ENCODE results near the gene KRT4. TPM values are rescaled to one million over a fixed set of nuclear protein-coding genes. Genes with fewer than 3 reads are reported as not detected.

The KRT4 gene
- total RNA-seq, 2 experiments from 2014 or later, result not detected

- intact Hi-C loops (cut with DNase I, micrococcal nuclease), result no loop called here
- Mint-ChIP-seq H3K4me1 (ENCODE audit: low read depth) (peaks cover 8% of the 10 kb centered on the region), H3K27me3 (no peaks in the 10 kb centered on the region), H3K36me3 (ENCODE audit: low read depth) (no peaks in the 10 kb centered on the region), H3K27ac (no peak overlapping the region), H3K9me3 (no peaks in the 10 kb centered on the region), H3K4me3 (no peak overlapping the region)
- ChIA-PET POLR2A (no interaction called here), CTCF (no interaction called here)
- peaks cover 0 to under 1% of the 10 kb centered on the region in 2 experiments for H3K27me3 ChIP-seq (ENCODE audit: control insufficient read depth in 1 of 2, insufficient read depth in 2 of 2, low read length in 2 of 2)
- DNase-seq (no peak), ATAC-seq (ENCODE audit: poor library complexity) (no peak)
- H3K36me3 ChIP-seq (ENCODE audit: insufficient read depth, low read length), result no peaks in the 10 kb centered on the region
- H3K4me1 ChIP-seq (ENCODE audit: insufficient read depth, low read length), result peaks cover 5% of the 10 kb centered on the region
- TF ChIP-seq CTCF (IDR thresholded peaks at IDR 0.05), result no peak
- no peak overlapping the region for H3K27ac ChIP-seq (ENCODE audit: low read depth in 1 of 2, low read length in 2 of 2)
- no peaks in the 10 kb centered on the region for H3K9me3 ChIP-seq (ENCODE audit: control insufficient read depth in 1 of 2, insufficient read depth in 1 of 2, low read length in 2 of 2)
- no peak overlapping the region for H3K4me3 ChIP-seq (ENCODE audit: low read length)
These were observed 10.0 kb upstream of the KRT4 start for GRCh38 chr12:52823761-52824450.

GRCh38 chr12:52822771-52823510, 9.0 kb upstream of the KRT4 start:
- Mint-ChIP-seq H3K27me3 (no peaks in the 10 kb centered on the region), H3K27ac (no peak overlapping the region), H3K9me3 (no peaks in the 10 kb centered on the region), H3K4me1 (ENCODE audit: low read depth) (peaks cover 5% of the 10 kb centered on the region), H3K4me3 (no peak overlapping the region), H3K36me3 (ENCODE audit: low read depth) (no peaks in the 10 kb centered on the region)
- DNase-seq (no peak), ATAC-seq (ENCODE audit: poor library complexity) (no peak)
- ChIA-PET POLR2A (no interaction called here), CTCF (no interaction called here)
- intact Hi-C loops (cut with DNase I, micrococcal nuclease), result no loop called here
- H3K4me1 ChIP-seq (ENCODE audit: insufficient read depth, low read length), result peaks cover 5% of the 10 kb centered on the region
- TF ChIP-seq CTCF (IDR thresholded peaks at IDR 0.05), result no peak
- H3K27ac ChIP-seq (ENCODE audit: low read depth in 1 of 2, low read length in 2 of 2), result no peak overlapping the region
- H3K27me3 ChIP-seq (ENCODE audit: control insufficient read depth in 1 of 2, insufficient read depth in 2 of 2, low read length in 2 of 2), result peaks cover 0 to 3% of the 10 kb centered on the region in 2 experiments
- no peaks in the 10 kb centered on the region for H3K9me3 ChIP-seq (ENCODE audit: control insufficient read depth in 1 of 2, insufficient read depth in 1 of 2, low read length in 2 of 2)
- H3K36me3 ChIP-seq (ENCODE audit: insufficient read depth, low read length), result no peaks in the 10 kb centered on the region
- no peak overlapping the region for H3K4me3 ChIP-seq (ENCODE audit: low read length)

- Mint-ChIP-seq H3K4me3 (no peak overlapping the region), H3K27ac (no peak overlapping the region), H3K27me3 (no peaks in the 10 kb centered on the region), H3K4me1 (ENCODE audit: low read depth) (peaks cover 13% of the 10 kb centered on the region), H3K36me3 (ENCODE audit: low read depth) (no peaks in the 10 kb centered on the region), H3K9me3 (no peaks in the 10 kb centered on the region)
- ATAC-seq (ENCODE audit: poor library complexity) (no peak), DNase-seq (no peak)
- Histone ChIP-seq H3K4me1 (ENCODE audit: insufficient read depth, low read length) (peaks cover 5% of the 10 kb centered on the region), H3K36me3 (ENCODE audit: insufficient read depth, low read length) (no peaks in the 10 kb centered on the region), H3K27ac (ENCODE audit: low read depth in 1 of 2, low read length in 2 of 2) (no peak overlapping the region), H3K4me3 (ENCODE audit: low read length) (no peak overlapping the region), H3K27me3 (ENCODE audit: control insufficient read depth in 1 of 2, insufficient read depth in 2 of 2, low read length in 2 of 2) (peaks cover 0 to 3% of the 10 kb centered on the region in 2 experiments), H3K9me3 (ENCODE audit: control insufficient read depth in 1 of 2, insufficient read depth in 1 of 2, low read length in 2 of 2) (no peaks in the 10 kb centered on the region)
- POLR2A ChIA-PET, result no interaction called here
- CTCF ChIA-PET, result no interaction called here
- no peak for TF ChIP-seq CTCF (IDR thresholded peaks at IDR 0.05)
- intact Hi-C loops (cut with DNase I, micrococcal nuclease), result no loop called here
These were observed 8.1 kb upstream of the KRT4 start for GRCh38 chr12:52821826-52822660.
